Loucy (cell line): ENCODE data around the gene TMEM87A.
A peak's percentile ranks its signal among the peaks of the same experiment; 100 is the strongest.

ENCODE experiments used
- H2AFZ ChIP-seq: fragments of 200-600 bp; sonication (generic); 2 replicates; pipeline ENCODE4 v1.6.0; 2016; ENCODE audit warnings: antibody characterized with exemption, mild to moderate bottlenecking, low read length, moderate library complexity
- H3F3A ChIP-seq: fragments of 200-600 bp; 2 replicates; pipeline ENCODE4 v1.6.0; 2016; ENCODE audit warnings: antibody characterized with exemption, low read depth, mild to moderate bottlenecking
- H3K27me3 ChIP-seq: fragments of 200-600 bp; sonication (generic); 2 replicates; pipeline ENCODE4 v1.6.1; 2014; ENCODE audit warnings: low read length, mild to moderate bottlenecking; ENCODE audit not compliant: insufficient read depth, poor library complexity, severe bottlenecking
- H3K36me3 ChIP-seq: fragments of 200-600 bp; sonication (generic); 2 replicates; pipeline ENCODE4 v1.6.1; 2016; ENCODE audit warnings: low read length; ENCODE audit not compliant: insufficient read depth
- H3K4me1 ChIP-seq: fragments of 200-600 bp; sonication (generic); 2 replicates; pipeline ENCODE4 v1.5.1; 2014; ENCODE audit warnings: low read length, mild to moderate bottlenecking; ENCODE audit not compliant: insufficient read depth, poor library complexity, severe bottlenecking
- H3K4me2 ChIP-seq: fragments of 200-600 bp; sonication (generic); 2 replicates; pipeline ENCODE4 v1.6.0; 2014; ENCODE audit warnings: antibody characterized with exemption, low read length, low read depth, mild to moderate bottlenecking; ENCODE audit not compliant: poor library complexity, severe bottlenecking
- H3K4me3 ChIP-seq: fragments of 200-600 bp; sonication (generic); 2 replicates; pipeline ENCODE4 v1.5.1; 2014; ENCODE audit warnings: low read length, mild to moderate bottlenecking, mixed read lengths; ENCODE audit not compliant: poor library complexity, severe bottlenecking
- H3K79me2 ChIP-seq: fragments of 200-600 bp; sonication (generic); 2 replicates; pipeline ENCODE4 v1.6.1; 2014; ENCODE audit warnings: low read length; ENCODE audit not compliant: insufficient read depth
- H3K9ac ChIP-seq: fragments of 200-600 bp; sonication (generic); 2 replicates; pipeline ENCODE4 v1.6.0; 2014; ENCODE audit warnings: mild to moderate bottlenecking, low read depth, low read length, moderate library complexity; ENCODE audit not compliant: poor library complexity, severe bottlenecking
- H3K9me2 ChIP-seq: fragments of 200-600 bp; sonication (generic); replicated peaks from 2 replicates; pipeline ENCODE4 v1.6.1; 2016; ENCODE audit warnings: low read depth, low read length, mixed read lengths
- H3K9me3 ChIP-seq: fragments of 200-600 bp; sonication (generic); 2 replicates; pipeline ENCODE4 v1.6.1; 2014; ENCODE audit warnings: mild to moderate bottlenecking, antibody characterized with exemption, low read length, low read depth; ENCODE audit not compliant: insufficient read depth
- H4K20me1 ChIP-seq: fragments of 200-600 bp; sonication (generic); 2 replicates; pipeline ENCODE4 v1.6.0; 2014; ENCODE audit warnings: antibody characterized with exemption, low read length, mild to moderate bottlenecking; ENCODE audit not compliant: insufficient read depth, poor library complexity, severe bottlenecking
- CTCF ChIP-seq: fragments of 200-600 bp; sonication (generic); conservative IDR thresholded peaks from 2 replicates; pipeline ENCODE4 v1.5.1; 2014; ENCODE audit warnings: mild to moderate bottlenecking, antibody characterized with exemption, low read length
- EZH2phosphoT487 ChIP-seq: fragments of 200-600 bp; IDR thresholded peaks from 2 replicates; pipeline ENCODE4 v1.6.1; 2018; ENCODE audit warnings: antibody characterized with exemption, mild to moderate bottlenecking, moderate library complexity, borderline replicate concordance

The TMEM87A gene

GRCh38 chr15:42191610-42192346 lies 81.5 kb downstream of the TMEM87A start:
- H3K9ac ChIP-seq = no peak overlapping the region
- no peaks in the 10 kb centered on the region for H3F3A ChIP-seq
- no peak for TF ChIP-seq EZH2phosphoT487
- no peak for TF ChIP-seq CTCF
- no peak overlapping the region for H3K4me3 ChIP-seq
- no peak overlapping the region for H3K4me2 ChIP-seq
- no peaks in the 10 kb centered on the region for H3K9me3 ChIP-seq
- no peaks in the 10 kb centered on the region for H4K20me1 ChIP-seq
- no peaks in the 10 kb centered on the region for H3K27me3 ChIP-seq
- H2AFZ ChIP-seq = no peak overlapping the region
- peaks cover 36% of the 10 kb centered on the region; the same call in 1 of the 2 replicates for H3K36me3 ChIP-seq
- no peaks in the 10 kb centered on the region for H3K9me2 ChIP-seq
- H3K4me1 ChIP-seq = peaks cover 22% of the 10 kb centered on the region
- no peaks in the 10 kb centered on the region for H3K79me2 ChIP-seq

GRCh38 chr15:42190370-42190769 lies 82.9 kb downstream of the TMEM87A start:
- Histone ChIP-seq H3K4me3 (no peak overlapping the region), H3K9me3 (no peaks in the 10 kb centered on the region), H3K79me2 (no peaks in the 10 kb centered on the region), H3K4me1 (peaks cover 22% of the 10 kb centered on the region), H3K4me2 (peak overlapping the region; percentile 6), H3F3A (no peaks in the 10 kb centered on the region), H3K36me3 (peaks cover 50% of the 10 kb centered on the region; the same call in 1 of the 2 replicates), H2AFZ (no peak overlapping the region), H4K20me1 (no peaks in the 10 kb centered on the region), H3K27me3 (no peaks in the 10 kb centered on the region), H3K9ac (no peak overlapping the region), H3K9me2 (no peaks in the 10 kb centered on the region)
- TF ChIP-seq CTCF = no peak
- no peak for TF ChIP-seq EZH2phosphoT487

DNA sequence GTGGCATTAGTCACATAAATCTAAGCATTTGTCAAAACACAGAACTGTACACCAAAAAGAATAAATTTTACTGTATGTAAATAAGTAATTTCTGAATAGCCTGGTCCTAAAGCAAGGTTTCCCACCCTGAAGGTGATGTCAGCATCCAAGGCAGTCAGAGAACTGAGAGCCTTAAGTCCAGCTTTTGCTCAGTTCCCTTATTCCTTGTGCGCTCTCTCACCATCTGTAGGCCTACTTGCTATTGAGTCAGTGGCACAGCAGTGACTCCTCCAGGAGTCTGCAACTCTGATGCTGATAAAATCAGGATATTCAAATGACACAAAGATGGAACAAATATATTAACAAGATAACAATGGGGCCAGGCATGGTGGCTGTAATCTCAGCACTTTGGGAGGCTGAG lies 87.4 kb downstream of the TMEM87A start:
- Histone ChIP-seq H3K4me3 (no peak overlapping the region), H3K79me2 (no peaks in the 10 kb centered on the region), H3K27me3 (no peaks in the 10 kb centered on the region), H3K9me2 (no peaks in the 10 kb centered on the region), H3K36me3 (peaks cover 70% of the 10 kb centered on the region; the same call in 1 of the 2 replicates), H4K20me1 (no peaks in the 10 kb centered on the region), H3F3A (no peaks in the 10 kb centered on the region), H3K4me1 (peaks cover 11% of the 10 kb centered on the region), H3K4me2 (no peak overlapping the region), H3K9me3 (no peaks in the 10 kb centered on the region), H2AFZ (no peak overlapping the region), H3K9ac (no peak overlapping the region)
- TF ChIP-seq EZH2phosphoT487 (no peak), CTCF (no peak)
